GM13976 (cell line): ENCODE results near the gene MTHFR.

Experiments
- DNase-seq: peaks from one replicate; pipeline ENCODE4 v3.0.0; 2012; ENCODE audit warnings: low spot score
- CTCF ChIP-seq: IDR thresholded peaks from 2 replicates; pipeline ENCODE4 v1.5.1; 2012; ENCODE audit warnings: borderline replicate concordance, mild to moderate bottlenecking; ENCODE audit not compliant: insufficient read depth; ENCODE audit errors: extremely low read depth, missing control alignments, control extremely low read depth
- in situ Hi-C: fragments of 300-500 bp; cut with MboI; formaldehyde crosslinking; loops from one replicate; pipeline ENCODE4 v1.12.0; 2022; ENCODE audit warnings: low sequenced_read_pairs, mixed read lengths, inconsistent platforms; ENCODE audit not compliant: unreplicated experiment

The MTHFR gene

DNA sequence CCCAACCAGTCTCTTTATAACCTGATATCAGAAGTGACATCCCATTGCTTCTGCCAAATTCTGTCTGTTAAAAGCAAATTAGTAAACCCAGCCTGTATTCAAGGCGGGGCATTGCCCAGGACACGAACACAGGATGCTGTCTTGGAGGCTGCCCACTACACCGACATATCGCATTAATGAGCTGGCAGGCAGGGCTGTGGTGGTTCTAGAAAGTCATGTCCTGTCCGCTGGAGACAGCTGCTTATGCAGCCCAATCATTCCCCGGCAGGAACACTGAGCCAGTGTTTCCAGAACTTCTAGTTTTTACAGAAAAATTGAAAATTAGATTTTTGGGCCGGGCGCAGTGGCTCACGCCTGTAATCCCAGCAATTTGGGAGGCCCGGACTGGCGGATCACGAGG lies 24.5 kb downstream of the MTHFR start:
- DNase-seq, result no peak

GRCh38 chr1:11780380-11781147 lies 25.2 kb downstream of the MTHFR start:
- no peak for TF ChIP-seq CTCF
- no peak for DNase-seq
- in situ Hi-C loops, result no loop called here

More for the DNA sequence above, 24.5 kb downstream of the MTHFR start:
- TF ChIP-seq CTCF, result no peak
- in situ Hi-C loops, result no loop called here

DNA sequence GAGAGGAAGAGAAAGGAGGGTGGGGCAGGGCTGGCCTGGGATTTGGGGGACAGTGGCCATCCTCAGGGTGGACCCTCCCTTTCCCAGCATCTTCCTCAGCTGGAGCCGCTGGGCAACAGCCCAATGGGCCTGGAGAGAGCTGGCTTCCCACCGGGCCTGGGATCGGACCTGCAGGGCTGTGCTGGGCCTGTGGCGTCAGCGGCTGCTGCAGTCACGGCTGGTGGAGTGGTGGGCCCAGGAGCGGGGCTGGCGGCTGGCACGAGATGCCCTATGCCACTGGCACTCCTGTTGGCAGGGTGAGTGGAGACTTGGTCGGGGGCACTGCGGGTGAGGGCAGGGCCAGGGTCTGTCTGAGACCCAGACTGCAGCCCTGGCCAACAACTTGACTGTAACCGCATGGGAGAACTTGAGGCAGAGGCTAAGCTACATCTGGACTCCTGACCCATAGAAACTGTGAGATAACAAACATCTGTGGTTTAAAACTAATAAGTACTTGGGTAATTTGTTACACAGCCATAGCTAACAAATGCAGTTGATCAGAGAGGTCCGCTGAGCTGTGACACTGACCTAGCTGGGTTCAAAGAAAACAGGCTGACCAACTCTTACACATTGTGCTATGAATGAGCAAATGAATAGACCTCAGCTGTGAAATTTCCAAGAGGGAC lies 25.9 kb downstream of the MTHFR start:
- in situ Hi-C loops, result no loop called here
- no peak for TF ChIP-seq CTCF

DNA sequence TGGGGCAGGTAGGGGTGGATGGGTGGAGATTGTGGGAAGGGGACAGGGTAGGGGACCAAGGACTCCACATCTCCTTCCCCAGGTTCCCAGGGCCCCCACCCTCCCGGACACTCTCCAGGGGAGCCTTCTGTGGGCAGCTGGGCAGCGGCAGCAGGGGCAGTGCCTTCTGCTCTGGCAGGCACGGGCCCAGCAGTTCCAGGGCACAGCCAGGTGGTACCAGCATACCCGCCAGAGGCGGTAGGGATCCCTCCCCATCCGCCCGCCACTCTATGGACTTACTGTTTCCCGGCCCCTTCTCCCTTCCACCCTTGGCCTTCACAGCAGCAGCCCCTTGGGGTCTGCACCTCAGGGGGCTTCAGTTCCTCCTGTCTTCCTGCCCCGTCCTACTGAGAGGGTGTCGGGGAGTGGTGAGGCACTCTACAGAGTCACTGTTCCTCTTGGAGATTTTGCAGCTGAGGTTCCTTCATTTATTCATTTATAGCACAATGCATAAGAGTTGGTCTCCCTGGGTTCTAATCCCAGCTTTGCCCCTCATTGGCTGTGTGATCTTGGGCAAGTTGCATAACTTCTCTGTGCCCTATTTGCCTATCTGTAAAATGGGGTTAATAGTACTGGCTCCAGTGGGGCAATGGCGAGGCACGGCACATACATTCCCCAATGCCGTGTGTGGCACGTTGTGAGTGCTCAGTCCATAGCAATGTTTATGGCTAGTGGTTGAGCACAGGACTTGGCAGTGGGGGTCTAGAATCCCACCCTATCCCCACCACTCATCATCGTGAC lies 26.7 kb downstream of the MTHFR start:
- in situ Hi-C loops, result no loop called here
- no peak for TF ChIP-seq CTCF
- no peak for DNase-seq

More for the DNA sequence above, 25.9 kb downstream of the MTHFR start:
- DNase-seq, result no peak

DNA sequence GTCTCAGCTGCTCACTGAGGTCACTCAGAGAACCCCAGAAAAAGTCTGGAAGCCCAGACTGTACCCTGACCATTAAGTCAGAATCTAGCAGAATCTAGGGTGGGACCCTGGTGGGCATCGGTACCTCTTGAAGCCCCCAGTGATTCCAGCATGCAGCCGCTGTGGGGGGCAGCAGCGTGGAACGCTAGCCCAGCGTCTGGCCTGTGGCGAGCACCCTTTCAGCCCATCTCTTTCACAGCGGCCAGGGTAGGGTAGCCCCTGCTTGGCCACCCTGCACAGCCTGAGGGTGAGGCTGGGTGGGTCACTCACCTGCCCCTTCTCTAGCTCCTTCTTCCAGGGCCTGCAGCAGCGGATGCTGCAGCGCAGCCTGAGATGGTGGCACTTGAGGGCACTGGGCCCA lies 27.4 kb downstream of the MTHFR start:
- no peak for TF ChIP-seq CTCF
- DNase-seq, result no peak
- in situ Hi-C loops, result no loop called here

GRCh38 chr1:11777658-11778322 lies 28.0 kb downstream of the MTHFR start:
- DNase-seq, result no peak
- in situ Hi-C loops, result no loop called here
- no peak for TF ChIP-seq CTCF
